DLD1 (cell line): ENCODE measurements around the gene HMCN2.
"Not testable (repeated sequence)": the region's sequence is repeated elsewhere in the genome, so short reads cannot be mapped to it uniquely, and the experiment has no call there.

ENCODE experiments used
- in situ Hi-C: cut with HindIII; loops from 2 replicates; pipeline ENCODE4 v1.10.0; 2017; ENCODE audit warnings: low sequenced_read_pairs

Gene HMCN2

DNA sequence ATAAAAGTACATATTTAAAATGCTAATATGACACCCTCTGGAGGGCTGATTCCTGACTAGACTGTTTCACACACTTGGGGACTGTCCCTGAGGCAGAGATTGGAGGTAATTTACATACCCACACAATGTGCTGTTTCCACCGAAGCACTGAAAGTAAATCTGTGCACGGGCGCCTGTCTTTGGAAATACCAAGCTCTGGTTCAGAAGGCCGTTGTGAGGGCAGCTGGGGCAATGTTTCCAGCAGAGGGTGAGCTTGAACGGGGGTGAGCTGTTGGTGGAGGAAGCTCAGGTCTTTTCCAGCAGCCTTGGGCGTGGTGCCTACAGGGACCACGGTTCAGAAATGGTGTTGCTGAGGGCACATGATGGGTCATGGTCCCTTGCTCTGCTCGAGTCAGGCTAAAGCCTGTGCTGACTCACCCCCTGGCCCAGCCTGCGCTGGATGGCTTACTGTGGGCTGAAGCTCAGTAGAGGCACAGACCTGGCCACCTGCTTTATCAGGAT is 25.8 kb upstream of the HMCN2 start:
- in situ Hi-C loops = no loop called here

DNA sequence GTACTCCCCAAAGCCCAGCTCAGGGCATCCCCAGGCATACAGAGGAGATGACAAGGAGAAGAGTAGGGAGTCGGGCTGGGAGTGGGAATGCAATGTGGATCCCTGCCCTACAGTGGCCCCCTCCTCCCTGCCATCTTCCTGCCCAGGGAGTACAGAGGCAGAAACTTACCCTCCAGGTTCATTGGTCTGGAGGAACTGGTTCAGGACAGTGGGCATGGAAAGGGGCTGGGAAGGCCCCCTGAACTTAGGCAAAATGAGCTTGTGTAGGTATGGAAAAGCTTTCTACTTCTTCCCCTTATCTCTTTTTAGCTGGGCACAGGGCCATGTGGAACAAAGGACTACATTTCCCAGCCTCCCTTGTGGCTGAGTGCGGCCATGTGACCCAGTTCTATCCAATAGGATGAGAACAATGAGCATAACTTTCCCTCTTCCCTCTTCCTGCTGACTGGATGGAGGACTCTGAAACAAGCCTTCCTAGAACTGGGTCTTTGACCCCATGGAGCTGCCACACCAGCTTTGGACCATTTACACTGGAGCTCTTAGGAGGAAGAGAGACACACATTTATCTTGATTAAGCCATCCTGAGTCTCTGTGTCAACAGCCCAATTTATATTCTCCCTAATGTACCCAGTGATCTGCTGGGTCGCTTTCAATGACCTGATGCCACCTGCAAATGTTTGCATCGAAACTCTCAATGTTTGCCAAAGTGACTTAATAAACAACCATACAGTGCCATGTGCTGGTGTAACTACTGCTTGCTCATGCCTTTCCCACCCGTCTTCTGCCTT is 25.0 kb upstream of the HMCN2 start:
- in situ Hi-C loops = no loop called here

DNA sequence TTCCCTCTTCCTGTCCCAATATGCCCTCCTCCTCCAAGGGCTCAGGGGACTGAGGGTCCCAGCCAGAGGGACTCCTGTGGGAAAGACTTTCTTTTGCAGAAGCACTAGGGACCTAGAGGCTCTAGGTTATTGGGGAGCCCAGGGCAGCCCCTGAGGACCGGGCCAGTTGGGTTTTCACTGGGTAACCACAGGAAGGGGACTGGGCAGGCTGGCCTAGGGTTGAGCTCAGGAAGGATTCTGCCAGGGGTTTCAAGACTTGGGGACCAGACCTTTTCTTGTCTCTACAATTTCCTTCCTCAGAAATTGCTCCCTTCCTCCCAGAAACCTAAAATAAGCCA is 24.4 kb upstream of the HMCN2 start:
- in situ Hi-C loops = no loop called here

DNA sequence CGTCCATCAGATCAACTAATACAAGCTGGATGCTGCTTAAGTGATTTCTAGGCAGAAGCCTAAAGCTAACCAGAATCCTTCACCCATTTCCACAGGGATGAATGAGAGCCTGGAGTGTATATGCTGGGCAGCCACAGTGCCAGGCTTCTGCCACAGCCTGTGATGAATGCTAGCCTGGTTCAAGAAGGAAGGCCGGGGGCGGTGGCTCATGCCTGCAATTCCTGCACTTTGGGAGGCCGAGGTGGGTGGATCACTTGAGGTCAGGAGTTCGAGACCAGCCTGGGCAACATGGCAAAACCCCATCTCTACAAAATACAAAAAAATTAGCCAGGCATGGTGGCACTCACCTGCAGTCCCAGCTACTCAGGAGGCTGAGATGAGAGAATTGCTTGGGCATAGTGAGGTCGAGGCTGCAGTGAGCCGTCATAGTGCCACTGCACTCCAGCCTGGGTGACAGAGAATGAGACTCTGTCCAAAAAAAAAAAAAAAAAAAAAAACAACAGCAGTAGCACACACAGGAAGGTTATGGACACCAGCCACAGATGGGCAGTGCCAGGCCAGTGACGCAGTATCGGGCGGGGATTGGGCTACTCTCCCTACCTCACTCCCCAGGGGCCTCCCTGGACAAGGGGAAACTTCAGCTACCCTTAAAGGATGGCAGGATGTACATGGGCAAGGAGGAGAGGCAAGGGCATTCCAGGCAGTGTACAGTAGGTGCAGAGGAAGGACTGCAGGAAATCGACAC is 23.1 kb upstream of the HMCN2 start:
- in situ Hi-C loops = no loop called here

DNA sequence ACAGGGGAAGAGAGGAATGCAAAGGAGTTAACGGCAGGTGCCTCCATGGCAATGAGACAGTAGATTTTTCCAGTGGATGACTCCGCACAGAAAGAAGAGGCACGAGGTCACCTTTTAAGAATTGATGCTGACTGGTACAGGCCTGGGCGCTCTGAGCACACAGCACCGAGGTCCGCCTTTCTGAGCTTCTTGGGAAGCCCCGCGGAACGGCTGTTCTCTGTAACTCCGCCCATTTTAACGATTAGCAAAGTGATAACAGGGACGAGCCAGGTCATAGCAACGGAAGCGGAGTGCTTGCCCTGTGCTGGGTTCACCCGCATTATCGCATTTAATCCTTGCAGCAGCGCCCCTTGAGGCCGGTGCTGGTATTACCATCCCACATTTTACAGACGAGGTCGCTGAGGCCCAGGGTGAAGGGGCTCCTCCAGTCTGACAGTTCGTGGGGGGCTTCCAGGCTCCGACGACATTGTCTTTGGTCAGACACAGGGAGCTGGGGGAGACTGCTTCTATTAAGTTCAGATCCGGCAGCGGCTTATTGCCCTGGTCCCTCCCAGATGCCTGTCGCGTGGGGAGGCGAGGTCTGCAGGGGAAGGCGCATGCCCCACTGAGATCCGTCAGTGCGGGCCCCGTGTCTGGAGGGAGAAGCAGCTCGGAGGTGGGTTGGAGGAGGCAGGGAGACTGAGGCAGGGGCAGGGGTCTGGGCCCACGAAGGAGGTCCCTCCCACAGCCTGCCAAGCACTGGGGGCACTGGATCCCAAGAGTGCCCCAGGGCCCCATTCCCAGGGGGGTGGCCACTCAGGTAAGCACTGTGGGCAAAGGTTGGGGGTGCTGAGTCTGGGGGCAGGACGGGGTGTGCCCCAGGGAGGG is 22.3 kb upstream of the HMCN2 start:
- in situ Hi-C loops = no loop called here

DNA sequence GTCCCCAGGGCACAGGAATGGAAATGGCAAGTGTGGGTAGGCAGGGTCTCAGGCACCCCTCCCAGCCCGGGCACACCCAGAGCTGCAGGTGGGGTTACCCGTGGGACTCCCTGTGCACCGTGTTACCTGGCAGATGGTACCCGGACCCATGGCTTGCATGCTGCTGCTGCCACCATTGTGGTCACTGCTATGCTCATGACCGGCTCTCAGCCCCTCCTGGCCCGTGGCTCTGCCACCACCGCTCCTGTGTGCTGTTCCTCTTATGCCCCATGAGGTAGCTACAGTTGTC is 21.7 kb upstream of the HMCN2 start:
- in situ Hi-C loops = no loop called here

DNA sequence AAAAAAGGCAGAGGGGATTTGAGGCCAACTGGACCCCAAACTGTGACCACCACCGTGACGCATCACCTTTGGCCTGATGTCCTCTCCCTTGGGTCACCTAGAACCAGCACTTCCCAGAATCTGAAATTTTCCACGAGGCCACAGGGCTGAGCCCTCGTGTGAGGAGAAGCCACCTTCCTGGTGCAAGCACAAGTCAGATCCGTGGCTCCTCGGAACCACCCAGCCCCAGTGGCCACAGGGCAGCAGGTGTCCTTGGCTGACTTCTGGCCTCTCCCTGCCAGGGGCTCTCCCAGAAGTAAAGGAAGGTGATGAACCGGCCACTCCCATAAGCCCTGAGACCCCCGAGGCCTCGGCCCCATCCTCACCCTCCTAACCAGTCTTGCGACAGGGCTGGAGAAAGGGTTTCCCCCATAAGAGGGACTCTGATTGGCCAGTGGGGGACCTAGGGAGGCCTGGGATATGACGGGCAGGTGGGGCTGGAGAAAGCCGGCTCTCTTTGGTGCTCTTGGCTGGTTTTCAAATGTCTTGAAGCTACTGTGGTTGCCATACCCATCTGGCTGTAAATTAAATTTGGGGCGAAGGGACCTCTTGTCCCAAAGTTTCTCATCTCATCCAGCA is 20.9 kb upstream of the HMCN2 start:
- in situ Hi-C loops = no loop called here

DNA sequence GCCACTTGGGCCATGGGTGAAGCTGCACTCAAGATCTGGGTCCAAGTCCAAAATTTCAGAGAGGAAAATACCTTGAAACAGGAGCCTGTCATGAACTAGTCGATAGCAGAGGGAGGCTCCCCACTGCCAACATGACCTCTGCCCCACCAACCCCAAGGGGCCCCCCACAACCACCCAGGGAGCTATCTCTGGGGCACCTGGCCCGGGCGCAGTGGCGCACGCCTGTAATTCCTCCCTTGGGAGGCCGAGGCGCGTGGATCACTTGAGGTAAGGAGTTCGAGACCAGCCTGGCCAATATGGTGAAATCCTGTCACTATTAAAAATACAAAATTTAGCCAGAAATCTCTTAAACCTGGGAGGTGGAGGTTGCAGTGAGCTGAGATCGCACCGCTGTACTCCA is 20.1 kb upstream of the HMCN2 start:
- in situ Hi-C loops = no loop called here

DNA sequence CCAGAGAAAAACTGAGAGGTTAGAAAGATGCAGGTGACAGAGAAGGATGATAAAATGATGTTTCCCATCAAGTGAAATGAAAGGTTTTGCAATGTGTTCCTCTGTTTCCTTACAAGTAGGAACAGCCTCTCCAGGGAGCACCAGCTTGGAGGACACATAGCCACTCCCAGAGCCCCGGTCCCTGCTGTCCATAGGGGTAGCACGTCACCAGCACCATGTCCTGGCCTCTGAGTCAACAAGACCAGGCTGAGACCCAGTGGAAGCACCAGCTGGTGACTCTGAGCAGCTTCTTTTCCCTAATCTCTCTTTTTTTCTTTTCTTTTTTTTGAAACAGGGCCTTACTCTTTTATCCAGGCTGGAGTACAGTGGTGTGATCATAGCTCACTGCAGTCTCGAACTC is 19.4 kb upstream of the HMCN2 start:
- in situ Hi-C loops = no loop called here

DNA sequence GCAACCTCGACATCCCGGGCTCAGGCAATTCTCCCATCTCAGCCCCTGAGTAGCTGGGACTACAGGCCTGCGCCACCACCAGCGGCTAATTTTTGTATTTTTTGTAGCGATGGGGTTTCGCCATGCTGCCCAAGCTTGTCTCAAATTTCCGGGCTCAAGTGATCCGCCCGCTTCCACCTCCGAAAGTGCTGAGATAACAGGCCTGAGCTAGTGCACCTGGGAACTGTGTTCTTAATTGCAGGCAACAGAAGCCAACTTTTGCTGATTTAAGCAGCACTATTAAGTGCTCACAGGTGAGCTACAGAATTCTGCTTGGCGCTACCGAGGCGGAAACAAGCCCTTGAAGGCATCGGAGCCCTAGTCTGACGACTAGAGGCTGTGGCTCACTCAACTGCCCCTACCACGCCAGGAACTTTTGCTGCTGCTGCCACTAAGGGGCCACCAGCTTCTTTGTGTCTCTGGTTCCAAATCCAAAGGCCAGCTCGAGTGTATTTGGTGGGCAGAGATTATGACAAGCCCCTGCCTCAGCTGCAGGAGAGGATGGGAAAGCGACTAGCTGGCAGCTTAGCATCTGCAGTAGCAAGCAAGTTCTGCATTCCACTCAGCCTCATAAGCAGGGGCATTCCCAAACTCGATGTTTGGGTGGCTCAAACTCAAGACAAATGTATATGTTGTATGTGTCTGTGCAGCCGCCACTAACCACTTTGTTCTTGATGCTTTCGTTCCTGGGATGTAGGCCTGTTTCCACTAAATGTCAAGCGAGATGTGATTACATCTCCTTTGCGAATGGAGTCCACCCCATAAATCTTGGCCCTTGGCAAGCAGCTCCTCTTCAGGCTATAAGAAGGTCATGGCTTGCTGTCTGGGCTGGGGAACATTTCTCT is 10.6 kb upstream of the HMCN2 start:
- in situ Hi-C loops = no loop called here

DNA sequence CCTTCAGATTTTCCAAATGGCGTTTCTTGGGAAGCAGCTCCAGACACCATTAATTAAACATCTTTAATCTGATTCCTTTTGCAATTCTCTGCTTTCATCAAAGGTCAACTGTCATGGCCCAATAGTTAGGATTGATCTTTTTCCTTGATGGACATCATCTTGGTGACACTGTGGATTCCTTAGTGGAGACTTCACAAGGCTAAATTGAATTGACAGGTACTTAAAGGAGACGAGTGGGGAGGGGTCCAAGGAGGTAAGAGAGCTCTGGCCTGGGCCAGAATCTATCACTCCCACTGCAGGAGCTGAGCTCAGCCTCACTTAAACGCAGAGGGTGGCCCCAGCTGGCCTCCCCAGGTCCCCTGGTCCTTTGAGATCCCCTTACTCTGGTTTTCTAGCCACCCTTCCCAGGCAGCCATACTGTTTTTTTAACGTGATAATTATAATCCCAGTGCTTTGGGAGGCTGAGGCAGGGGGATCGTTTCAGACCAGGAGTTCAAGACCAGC is 9.9 kb upstream of the HMCN2 start:
- in situ Hi-C loops = no loop called here

DNA sequence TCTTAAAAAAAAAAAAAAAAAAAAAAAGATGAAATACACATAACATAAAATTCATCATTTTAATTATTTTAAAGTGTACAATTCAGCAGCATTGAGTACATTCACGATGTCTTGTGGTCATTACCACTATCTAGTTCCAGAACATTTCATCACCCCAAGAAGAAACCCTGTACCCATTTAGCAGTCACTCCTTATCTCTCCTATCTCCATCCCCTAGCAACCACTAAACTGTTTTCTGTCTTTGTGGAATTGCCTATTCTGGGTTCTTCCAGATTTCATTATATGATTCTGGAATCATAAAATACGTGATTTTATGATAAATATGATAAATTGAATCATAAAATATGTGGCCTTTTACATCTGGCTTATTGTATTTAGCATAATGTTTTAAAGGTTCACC is 8.9 kb upstream of the HMCN2 start:
- in situ Hi-C loops = no loop called here

DNA sequence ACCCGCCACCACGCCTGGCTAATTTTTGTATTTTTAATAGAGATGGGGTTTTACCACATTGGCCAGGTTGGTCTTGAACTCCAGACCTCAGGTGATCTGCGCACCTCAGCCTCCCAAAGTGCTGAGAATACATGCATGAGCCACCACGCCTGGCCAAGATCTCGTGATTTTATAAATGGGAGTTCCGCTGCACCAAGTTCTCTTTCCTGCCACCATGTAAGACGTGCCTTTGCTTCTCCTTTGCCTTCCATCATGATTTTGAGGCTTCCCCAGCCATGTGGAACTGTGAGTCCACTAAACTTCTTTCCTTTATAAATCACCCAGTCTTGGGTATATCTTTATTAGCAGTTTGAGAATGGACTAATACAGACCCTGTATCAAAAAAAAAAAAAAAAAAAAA is 7.4 kb upstream of the HMCN2 start:
- in situ Hi-C loops = not testable (repeated sequence)

DNA sequence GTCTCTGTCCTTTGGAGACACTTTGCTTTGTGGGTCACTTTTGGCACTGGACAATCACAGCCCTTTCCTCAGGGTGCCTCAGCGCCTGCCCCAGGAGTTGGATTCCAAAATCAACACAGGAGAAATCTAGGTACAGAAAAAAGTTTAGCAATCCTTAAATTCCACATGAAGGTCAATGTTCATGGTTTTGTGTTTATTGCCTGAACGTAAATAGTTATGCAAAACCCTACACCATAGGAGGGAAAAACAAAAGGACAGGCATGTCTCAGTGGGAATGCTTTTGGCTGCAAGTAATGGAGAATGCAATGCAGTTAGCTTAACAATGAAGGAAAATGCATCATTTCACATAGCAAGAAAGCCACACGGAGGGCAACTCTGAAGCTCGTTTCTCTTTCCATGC is 6.5 kb upstream of the HMCN2 start:
- in situ Hi-C loops = no loop called here

DNA sequence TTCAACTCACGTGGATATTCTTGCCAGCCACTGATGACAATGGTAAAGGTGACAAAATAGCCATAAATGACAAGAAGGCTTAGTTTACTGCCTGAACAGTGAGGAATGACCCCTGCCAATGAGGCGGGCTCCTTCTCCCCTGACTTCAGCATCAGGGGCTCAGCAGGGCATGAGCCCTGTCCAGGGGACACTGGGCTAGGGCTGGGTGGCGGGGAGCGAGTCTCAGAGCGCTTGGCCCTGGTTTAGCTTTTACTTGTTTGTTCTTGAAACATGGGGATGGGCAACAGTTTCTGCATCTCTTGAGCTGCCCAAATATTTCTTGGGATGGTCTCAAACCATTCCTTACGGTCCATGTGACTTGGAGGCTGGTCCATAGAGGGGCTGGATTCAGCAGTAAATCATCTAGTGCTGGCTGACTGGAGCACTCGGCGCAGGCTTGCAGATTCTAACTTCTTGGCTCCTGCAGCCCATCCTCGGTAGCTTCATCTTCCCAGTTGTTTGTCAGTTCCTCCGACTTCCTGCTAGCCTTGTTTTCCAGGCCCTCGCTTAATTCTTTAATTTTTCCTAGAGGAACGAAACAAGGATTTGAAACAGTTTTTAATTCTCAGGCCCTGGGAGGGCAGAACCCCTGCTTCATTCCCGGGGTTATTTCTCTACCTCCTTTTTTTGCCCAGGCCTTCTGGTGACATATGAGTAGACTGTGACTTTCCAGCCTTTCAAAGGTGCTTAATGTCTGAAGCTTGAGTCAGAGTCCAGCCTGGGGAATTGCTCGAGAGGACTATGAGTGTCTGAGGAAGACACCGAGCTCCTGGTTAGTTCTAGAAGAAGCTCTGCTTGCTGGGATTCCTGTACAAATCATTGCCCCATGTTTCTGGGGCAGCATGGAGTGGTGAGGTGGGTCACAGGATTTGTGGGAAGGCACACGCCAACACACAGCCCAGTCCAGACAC is 4.5 kb upstream of the HMCN2 start:
- in situ Hi-C loops = no loop called here

DNA sequence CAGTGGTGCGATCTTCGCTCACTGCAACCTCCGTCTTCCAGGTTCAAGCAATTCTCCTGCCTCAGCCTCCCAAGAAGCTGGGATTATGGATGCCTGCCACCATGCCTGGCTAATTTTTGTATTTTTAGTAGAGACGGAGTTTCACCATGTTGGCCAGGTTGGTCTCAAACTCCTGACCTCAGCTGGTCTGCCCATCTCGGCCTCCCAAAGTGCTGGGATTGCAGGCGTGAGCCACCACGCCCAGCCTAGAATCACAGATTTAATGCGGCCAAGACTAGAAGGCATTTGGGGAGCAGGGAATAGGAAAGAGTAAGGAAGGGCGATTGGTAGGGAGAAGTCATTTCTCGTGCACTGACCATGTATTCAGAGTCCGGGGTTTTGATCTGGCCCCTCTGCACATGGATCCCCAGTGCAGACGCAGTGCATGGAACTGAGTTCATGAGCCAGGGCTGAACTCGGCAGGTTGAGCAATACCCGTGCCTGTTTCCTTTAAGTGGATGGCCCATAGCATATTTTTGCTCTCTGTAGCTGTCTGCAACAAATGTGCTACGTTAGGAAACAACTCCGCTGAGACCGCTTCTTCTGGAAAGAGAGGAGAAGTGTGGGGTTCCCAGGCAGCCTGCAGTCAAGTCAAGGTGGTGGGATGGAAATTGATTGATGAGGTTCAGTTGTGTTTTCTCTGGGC is 3.4 kb upstream of the HMCN2 start:
- in situ Hi-C loops = no loop called here

DNA sequence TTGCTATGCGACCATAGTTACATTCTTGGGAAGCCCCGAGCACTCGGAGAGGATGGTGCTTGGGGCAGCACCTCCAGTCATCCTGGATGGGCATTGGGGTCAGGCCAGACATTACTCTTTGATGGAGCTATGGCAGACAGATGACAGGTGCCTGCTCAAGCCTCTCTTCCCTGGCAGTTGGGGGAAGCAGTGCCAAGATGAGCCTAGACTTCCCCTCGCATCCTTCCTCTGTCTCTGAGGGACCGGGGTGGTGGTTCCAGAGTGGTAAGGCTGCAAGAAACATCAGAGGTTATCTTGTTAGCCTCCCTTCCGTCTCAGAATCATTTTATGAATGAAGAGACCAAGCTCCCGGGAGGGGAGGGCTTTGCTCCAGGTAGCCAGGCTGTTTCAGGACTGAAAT is 2.8 kb upstream of the HMCN2 start:
- in situ Hi-C loops = no loop called here

DNA sequence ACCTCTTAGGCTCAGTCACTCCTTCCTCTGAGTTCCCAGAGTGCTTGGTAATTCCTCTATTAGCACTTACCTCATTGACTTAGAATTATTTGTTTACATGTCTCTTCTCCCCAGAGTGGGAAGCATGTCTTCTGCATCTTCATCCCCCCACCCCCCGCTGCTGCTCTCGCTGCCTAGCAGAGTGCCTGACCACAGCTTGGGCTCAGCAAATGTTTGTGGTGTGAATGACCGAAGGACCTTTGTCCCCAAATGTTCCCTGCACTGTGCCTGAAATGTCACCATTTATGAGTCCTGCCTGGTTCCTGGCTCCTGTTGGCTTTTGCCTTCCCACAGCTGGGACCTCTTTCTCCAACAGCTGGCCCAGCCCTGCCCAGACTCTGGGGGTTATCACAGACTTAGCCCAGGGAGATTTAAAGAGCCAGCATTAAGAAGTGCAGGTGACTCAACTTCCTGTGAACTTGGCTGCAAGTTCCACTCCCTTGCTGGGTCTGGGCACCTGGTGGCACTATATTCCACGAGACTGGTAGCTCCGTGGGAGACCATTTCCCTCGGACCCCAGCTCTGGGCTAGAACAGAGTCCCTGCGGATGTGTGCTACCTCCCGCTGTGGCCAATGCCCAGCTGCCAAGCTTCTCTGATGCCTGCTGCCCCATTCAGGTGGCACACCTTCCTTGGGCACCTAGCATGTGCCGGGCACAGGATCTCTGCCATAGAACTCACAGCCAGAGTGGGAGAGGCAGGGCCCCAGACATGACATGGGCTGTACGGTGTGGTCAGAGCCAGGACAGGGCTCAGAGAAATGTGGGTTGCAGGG is 1.8 kb upstream of the HMCN2 start:
- in situ Hi-C loops = no loop called here
